Limb (tissue), 2 donors: Measurements from ENCODE around the gene DRC3.
"Not testable (repeated sequence)": the region's sequence is repeated elsewhere in the genome, so short reads cannot be mapped to it uniquely, and the experiment has no call there.

ENCODE experiments used
- DNase-seq, 2 donors: peaks; one replicate each; pipeline ENCODE4 v3.0.0-alpha.2; 2016; ENCODE audit errors: extremely low spot score in 2 of 2

Gene DRC3

DNA sequence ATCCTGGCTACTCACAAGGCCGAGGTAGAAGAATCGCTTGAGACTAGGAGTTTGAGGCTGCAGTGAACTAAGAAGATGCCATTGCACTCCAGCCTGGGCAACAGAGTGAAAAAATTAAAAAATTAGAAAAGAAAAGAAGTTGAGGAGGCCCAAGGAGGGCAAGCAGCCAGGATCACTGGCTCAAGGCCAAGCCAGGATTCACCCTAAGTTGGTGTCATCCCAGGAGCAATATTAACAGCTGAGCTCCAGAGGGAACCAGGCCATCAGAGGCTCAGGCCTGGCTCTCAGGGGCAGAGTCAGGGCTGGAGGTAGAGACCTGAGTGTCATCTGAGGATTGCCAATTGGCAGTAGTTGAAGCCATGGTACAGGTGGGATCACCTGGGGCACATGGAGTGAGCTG, 20.7 kb downstream of the DRC3 start:
- DNase-seq = no peak

- no peak for DNase-seq
Observed at GRCh38 chr17:17993852-17994251, 21.2 kb downstream of the DRC3 start.

GRCh38 chr17:17994271-17995069, 21.8 kb downstream of the DRC3 start:
- peak in 1 of 2 donors; percentile 58 for DNase-seq

DNA sequence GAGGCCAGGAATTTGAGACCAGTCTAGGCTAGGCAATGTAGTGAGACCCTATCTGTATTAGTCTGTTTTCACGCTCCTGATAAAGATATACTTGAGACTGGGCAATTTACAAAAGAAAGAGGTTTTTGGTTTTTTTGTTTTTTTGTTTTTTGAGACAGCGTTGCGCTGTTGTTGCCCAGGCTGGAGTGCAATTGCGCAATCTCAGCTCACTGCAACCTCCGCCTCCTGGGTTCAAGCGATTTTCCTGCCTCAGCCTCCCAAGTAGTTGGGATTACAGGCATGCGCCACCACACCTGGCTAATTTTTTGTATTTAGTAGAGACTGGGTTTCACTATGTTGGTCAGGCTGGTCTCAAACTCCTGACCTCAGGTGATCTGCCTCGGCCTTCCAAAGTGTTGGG, 23.2 kb downstream of the DRC3 start:
- DNase-seq = not testable (repeated sequence)

- no peak for DNase-seq
Observed at GRCh38 chr17:17998934-17999333, 26.3 kb downstream of the DRC3 start.

- DNase-seq = no peak
Observed at GRCh38 chr17:17999364-18000029, 26.8 kb downstream of the DRC3 start.

DNA sequence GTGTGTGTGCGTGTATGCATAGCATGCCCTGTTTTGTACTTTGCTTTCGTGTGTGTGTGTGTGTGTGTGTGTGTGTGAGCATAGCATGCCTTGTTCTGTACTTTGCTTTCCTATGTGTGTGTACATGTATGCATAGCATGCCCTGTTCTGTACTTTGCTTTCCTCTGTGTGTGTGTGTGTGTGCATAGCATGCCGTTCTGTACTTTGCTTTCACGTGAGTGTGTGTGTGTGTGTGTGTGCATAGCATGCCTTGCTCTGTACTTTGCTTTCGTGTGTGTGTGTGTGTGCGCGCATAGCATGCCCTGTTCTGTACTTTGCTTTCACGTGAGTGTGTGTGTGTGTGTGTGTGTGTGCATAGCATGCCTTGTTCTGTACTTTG, 27.4 kb downstream of the DRC3 start:
- DNase-seq = no peak

GRCh38 chr17:18002171-18002570, 29.5 kb downstream of the DRC3 start:
- no peak for DNase-seq

GRCh38 chr17:18004345-18004744, 31.7 kb downstream of the DRC3 start:
- no peak for DNase-seq

DNA sequence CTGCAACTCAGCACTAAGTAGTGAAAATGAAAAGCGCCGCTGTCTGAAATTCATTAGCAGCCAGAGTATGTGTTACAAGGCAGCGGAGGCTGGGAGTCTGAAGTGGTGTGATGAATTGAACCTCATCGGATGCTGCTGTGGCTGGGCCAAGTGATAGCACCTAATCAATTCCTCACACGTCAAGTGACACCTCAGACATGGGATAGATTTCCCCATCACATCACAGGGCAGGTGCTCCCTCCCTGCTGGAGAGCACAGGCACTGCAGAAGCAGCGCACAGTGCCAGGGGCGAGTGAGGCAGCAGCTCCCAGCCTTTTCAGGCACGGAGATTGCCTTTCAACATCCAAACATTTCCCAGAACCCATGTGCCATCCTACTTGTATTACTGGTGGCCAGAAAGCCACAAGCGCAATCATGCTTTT, 32.2 kb downstream of the DRC3 start:
- no peak for DNase-seq

DNA sequence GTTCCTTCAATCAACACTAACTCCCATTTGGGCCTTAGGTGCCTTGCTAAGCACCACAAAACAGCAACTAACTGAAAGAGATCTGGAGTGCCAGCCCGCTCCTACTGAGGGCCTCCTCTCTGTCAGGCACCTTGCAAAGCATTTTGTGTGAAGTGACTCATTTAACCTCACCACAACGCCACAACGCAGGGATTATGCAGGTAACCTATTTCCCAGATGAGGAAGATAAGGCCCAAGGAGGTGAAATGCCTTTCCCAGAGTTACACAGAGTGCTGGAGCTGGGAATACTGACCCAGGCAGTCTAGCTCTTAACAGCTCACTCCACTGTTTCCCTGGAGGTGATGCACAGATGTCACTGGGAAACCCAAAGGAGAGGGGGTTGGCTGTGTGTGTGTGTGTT, 32.8 kb downstream of the DRC3 start:
- DNase-seq = no peak

GRCh38 chr17:18006495-18007239, 34.0 kb downstream of the DRC3 start:
- no peak for DNase-seq

DNA sequence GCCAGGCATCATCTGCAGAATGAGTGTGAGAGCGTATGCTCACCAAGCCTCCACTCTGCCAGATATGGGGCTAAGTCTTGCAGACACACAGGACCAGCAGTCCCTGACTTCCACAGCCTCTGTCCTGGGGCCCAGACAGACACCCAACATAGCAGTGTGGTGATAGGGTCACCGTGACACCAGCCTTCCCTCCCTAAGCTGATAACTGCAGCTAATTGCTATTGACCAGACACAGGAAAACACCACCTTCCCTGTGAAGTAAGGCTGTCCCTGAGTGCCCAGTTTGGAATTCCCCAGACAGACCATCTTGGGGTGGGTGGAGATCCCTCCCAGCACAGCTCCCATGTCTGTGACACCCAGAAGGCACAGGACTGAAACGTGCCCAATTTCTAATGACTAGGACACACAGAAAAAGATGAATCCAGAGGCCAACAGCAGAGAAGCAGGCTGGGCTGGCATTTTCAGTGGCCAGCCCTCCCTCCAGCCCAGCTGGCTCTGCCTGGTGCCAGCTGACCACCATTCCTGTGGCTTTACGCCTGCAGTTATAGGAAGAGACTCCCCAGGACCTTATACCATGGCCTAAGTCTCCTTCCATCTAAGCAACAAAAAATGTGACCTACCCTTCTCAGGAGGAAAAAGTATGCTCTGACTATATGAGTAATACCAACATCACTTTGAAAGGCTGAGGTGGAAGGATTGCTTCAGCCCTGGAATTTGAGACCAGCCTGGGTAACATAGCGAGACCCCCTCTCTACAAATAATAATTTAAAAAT, 36.0 kb downstream of the DRC3 start:
- DNase-seq = no peak

- DNase-seq = no peak
Observed at GRCh38 chr17:18009609-18010420, 37.2 kb downstream of the DRC3 start.

DNA sequence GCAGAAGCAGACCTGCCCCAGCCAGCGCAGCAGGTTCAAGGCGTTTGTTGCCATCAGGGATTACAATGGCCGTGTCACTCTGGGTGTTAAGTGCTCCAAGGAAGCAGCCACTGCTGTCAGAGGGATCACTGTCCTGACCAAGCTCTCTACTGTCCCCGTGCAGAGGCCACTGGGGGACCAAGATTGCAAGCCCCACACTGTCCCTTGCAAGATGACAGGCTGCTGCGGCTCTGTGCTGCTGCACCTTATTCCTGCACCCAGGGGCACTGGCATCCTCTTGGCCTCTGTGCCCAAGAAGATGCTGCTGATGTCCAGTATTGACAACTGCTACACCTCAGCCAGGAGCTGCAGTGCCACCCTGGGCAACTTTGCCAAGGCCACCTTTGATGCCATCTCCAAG, 38.6 kb downstream of the DRC3 start:
- no peak for DNase-seq

DNA sequence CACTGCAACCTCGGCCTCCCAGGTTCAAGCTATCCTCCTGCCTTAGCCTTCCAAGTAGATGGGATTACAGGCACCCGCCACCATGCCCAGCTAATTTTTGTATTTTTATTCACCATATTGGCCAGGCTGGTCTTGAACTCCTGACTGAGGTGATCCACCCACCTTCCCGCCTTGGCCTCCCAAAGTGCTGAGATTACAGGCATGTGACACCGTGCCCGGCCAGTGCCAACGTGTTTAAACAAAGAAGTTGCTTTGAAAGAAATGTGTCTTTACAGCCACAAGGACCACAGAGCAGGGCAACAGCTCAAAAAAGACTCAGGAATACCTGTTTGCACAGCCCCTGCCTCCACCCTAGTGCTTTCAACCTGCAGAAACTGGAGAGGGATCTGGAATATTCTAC, 41.3 kb downstream of the DRC3 start:
- no peak for DNase-seq

DNA sequence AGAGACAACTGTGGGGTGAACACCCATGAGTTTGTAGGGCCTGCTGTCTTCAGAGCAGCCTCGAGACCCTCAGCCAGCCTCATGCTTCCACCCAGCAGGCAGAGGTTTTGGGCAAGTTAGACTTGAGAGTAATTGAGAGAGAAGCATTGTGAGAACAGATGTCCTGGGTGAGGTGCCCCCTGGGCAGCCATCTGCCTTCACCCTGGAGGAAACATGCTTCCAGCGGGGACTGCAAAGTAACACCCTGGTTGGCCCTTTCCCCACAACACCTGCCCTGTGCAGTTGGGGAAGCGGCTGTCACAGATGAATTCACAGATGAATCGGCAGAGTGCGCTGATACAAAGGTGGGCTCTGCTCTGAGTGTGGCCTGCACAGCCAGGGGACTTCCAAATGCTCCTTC, 42.9 kb downstream of the DRC3 start:
- DNase-seq = no peak

DNA sequence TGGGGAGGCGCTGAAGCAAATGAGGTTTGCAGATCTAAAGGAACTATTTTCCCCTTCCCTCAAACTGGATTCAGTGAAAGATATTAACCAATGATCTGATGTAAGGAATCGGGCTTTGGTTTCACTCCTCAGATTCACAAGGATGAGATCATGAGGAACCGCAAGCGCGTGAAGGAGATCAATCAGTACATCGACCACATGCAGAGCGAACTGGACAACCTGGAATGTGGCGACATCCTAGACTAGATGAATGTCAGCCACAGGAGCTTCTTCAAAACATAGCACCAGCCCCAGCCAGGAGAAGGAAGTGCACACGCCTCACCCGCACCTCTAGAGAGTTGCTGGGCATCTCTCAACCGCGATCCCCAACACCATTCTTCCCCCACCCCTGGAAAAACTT, 43.8 kb downstream of the DRC3 start:
- DNase-seq = no peak

DNA sequence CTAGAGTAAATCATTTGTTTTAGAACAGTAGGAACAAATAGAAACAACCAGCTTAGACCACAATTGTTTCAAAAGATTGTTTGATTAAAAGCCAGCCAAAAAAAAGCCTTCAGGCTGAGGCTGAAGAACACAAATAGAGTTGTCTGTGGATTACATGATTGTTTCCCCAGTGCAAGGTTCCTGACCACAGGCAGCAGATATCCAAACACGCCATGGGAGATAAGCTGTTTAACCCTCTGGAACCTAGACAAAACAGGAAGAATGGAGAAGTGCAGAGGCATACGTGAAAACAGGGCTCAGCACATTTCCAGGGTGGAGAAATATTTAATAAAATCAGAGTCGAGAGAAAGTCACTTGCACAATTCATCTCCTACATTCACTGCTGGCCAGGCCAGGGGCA, 45.3 kb downstream of the DRC3 start:
- no peak for DNase-seq

- DNase-seq = no peak
Observed at GRCh38 chr17:18018411-18018921, 45.8 kb downstream of the DRC3 start.

DNA sequence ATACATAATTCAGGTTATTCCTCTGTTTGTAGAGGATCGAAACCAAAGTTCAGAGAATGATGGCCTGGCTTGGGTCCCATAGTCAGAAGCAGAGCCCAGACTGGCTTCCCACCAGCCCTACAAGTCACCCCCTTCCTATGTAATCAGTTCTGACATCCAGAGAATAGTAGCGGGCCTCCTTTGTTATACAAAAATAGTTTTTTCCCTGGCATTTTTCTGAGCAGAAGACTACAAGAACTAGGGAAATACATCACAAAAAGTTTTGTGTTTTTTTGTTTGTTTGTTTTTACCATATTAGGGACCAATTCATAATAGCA, 47.1 kb downstream of the DRC3 start:
- DNase-seq = no peak
